HepG2 (cell line): Measurements from ENCODE around the gene NAA25. TPM values are rescaled to one million over a fixed set of nuclear protein-coding genes. Genes with fewer than 3 reads are reported as not detected.

Source experiments
- ARNT2 ChIP-seq: sonication (generic); formaldehyde crosslinking; IDR thresholded peaks from 2 replicates; pipeline ENCODE4 v1.8.0; 2022; ENCODE audit warnings: mild to moderate bottlenecking, low read depth, missing genetic modification reagents, moderate library complexity
- ATF3 ChIP-seq: sonication (generic); formaldehyde crosslinking; IDR thresholded peaks from 2 replicates; pipeline ENCODE4 v1.4.0; 2020; ENCODE audit warnings: missing genetic modification reagents
- KDM5A ChIP-seq: fragments of 200-600 bp; sonication (generic); IDR thresholded peaks from 2 replicates; pipeline ENCODE4 v1.7.0; 2018; ENCODE audit warnings: antibody characterized with exemption, mild to moderate bottlenecking, low read length, borderline replicate concordance
- SIN3A ChIP-seq: IDR thresholded peaks from 2 replicates; pipeline ENCODE4 v1.6.1; 2011; ENCODE audit warnings: low read depth, mild to moderate bottlenecking, control low read depth, low read length, borderline replicate concordance
- SOX6 ChIP-seq, 2 experiments: fragments of 450-650 bp in 1 of 2; sonication (generic) in 1 of 2; formaldehyde crosslinking in 1 of 2; IDR thresholded peaks; 2 replicates each; pipeline versions ENCODE4 v1.4.0 to v1.6.1; 2017 to 2020; ENCODE audit warnings: antibody characterized with exemption in 1 of 2, mild to moderate bottlenecking in 1 of 2, missing genetic modification reagents in 1 of 2
- TFAP4 ChIP-seq: sonication (generic); IDR thresholded peaks from 2 replicates; pipeline ENCODE4 v1.6.1; 2016; ENCODE audit warnings: low read depth, borderline replicate concordance
- THAP11 ChIP-seq: IDR thresholded peaks from 2 replicates; pipeline ENCODE4 v1.6.1; 2016; ENCODE audit warnings: missing biosample characterization, missing genetic modification reagents
- ZBTB38 ChIP-seq: sonication (generic); formaldehyde crosslinking; IDR thresholded peaks from 2 replicates; pipeline ENCODE4 v1.5.1; 2020; ENCODE audit warnings: mild to moderate bottlenecking, missing genetic modification reagents
- ZIK1 ChIP-seq: sonication (generic); formaldehyde crosslinking; IDR thresholded peaks from 2 replicates; pipeline ENCODE4 v1.5.0; 2020; ENCODE audit warnings: mild to moderate bottlenecking, low read depth, missing genetic modification reagents, borderline replicate concordance
- ZNF367 ChIP-seq: sonication (generic); formaldehyde crosslinking; IDR thresholded peaks from 2 replicates; pipeline ENCODE4 v1.4.0; 2020; ENCODE audit warnings: missing genetic modification reagents, borderline replicate concordance
- ZNF431 ChIP-seq: sonication (generic); formaldehyde crosslinking; IDR thresholded peaks from 2 replicates; pipeline ENCODE4 v1.9.0; 2022; ENCODE audit warnings: missing genetic modification reagents, low read depth, mild to moderate bottlenecking, borderline replicate concordance
- ZNF549 ChIP-seq: sonication (generic); formaldehyde crosslinking; IDR thresholded peaks from 2 replicates; pipeline ENCODE4 v1.5.0; 2020; ENCODE audit warnings: missing genetic modification reagents
- ZNF709 ChIP-seq: sonication (generic); formaldehyde crosslinking; IDR thresholded peaks from 2 replicates; pipeline ENCODE4 v1.5.0; 2020; ENCODE audit warnings: mild to moderate bottlenecking, missing genetic modification reagents
- ZNF883 ChIP-seq: sonication (generic); formaldehyde crosslinking; IDR thresholded peaks from 2 replicates; pipeline ENCODE4 v1.5.1; 2020; ENCODE audit warnings: mild to moderate bottlenecking, missing genetic modification reagents; ENCODE audit errors: not compliant biosample characterization
- polyA plus RNA-seq, 8 experiments: library from polyadenylated mRNA; depleted of rRNA in 3 of 8; stranded (reverse) in 7 of 8; unstranded in 1 of 8; fragments of >200 nt; fragmentation: Illumina TruSeq in 4 of 8; extraction: Trizol in 4 of 8; gene quantifications; 2 replicates each; pipeline versions ENCODE4 v1.2.1 to v1.2.3, GENCODE V29; 2011 to 2016; ENCODE audit warnings: low read depth in 4 of 8, missing spikeins in 1 of 8, mixed read lengths in 1 of 8; ENCODE audit not compliant: insufficient read depth in 1 of 8
- total RNA-seq, 5 experiments: library from RNA; depleted of rRNA; stranded (reverse); fragments of >200 nt; fragmentation: Illumina TruSeq; extraction: Trizol; gene quantifications; 2 replicates each; pipeline ENCODE4 v1.2.3, GENCODE V29; 2016; ENCODE audit warnings: low read depth in 1 of 5
- TF ChIP-seq, protein P1 (sequence below), 2 experiments: IDR thresholded peaks; 2 replicates each; pipeline ENCODE4 v1.6.1; 2011 to 2012; ENCODE audit warnings: low read length in 2 of 2, borderline replicate concordance in 1 of 2, low read depth in 1 of 2, mild to moderate bottlenecking in 1 of 2, moderate library complexity in 1 of 2
- TF ChIP-seq, protein P2 (sequence below), 2 experiments: sonication (generic) in 1 of 2; formaldehyde crosslinking in 1 of 2; IDR thresholded peaks; 2 replicates each; pipeline versions ENCODE4 v1.4.0 to v1.6.1; 2018 to 2020; ENCODE audit warnings: missing genetic modification reagents in 2 of 2, borderline replicate concordance in 1 of 2, low read depth in 1 of 2, mild to moderate bottlenecking in 1 of 2, missing biosample characterization in 1 of 2
- TF ChIP-seq, protein P3 (sequence below): sonication (generic); formaldehyde crosslinking; conservative IDR thresholded peaks from 2 replicates; pipeline ENCODE4 v1.5.0; 2020; ENCODE audit warnings: missing genetic modification reagents

Gene NAA25
- total and polyA plus RNA-seq, 2 of the 13 experiments (the other 11 are each of a cell fraction or from before 2014, with no cell fraction given): 11.4 to 32.0 TPM

DNA sequence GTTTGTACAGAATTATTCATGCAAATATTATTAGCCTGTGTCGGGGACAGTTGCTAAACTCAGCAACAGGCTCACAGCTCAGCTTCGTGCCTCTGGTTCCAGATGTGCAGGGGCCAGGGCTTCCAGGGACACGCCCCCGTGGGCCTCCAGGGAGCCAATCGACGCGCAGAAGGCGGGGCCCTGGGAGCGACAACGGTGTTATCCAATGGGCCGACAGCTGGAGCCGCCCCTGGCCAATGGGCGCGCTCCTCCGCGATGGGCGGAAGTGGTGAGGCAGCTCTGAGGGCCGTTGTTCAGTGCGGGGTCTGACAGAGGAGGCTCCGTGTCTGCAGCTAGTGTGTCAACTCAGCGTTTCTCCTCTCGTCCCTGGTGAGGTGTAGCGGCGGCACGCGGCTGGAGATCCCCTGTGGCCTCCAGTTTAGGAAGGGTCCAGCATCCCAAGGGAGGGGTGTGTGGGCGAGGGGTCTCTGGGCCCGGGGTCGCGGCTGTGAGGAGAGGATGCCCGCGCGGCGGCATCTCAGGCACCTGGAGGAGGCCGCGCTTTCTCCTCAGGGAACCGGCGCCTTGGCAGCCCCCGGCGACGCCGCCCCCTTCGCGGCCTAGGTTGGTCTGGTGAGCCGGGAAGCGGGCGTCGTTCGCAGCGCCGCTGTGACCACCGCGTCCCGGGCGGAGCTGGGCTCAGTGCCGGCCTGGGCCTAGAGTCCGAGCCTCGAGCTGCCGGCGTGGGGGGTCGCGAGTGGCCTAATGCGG, 16.8 kb upstream of the NAA25 start, which contains the start of gene TRAFD1 (continued):
- TF ChIP-seq THAP11 (CRISPR knock-in tag) (peak; percentile 72), SIN3A (peak; percentile 92; the same call in 1 of the 2 replicates), ZNF883 (CRISPR knock-in tag) (peak; percentile 74), ATF3 (CRISPR knock-in tag) (no peak), ZBTB38 (peak; percentile 77), ZNF367 (peak; percentile 89), ZNF431 (CRISPR knock-in tag) (no peak), KDM5A (no peak; the same call in 1 of the 2 replicates), ZNF549 (CRISPR knock-in tag) (no peak), TFAP4 (peak; percentile 62; the same call in 1 of the 2 replicates), ZNF709 (CRISPR knock-in tag) (peak; percentile 70; the same call in 1 of the 2 replicates), SOX6 (IDR thresholded peaks at IDR 0.05) (no peak), SOX6 (CRISPR knock-in tag; IDR thresholded peaks at IDR 0.05) (peak; percentile 47), ARNT2 (peak; percentile 58; the same call in 1 of the 2 replicates), ZIK1 (peak; percentile 82; the same call in 1 of the 2 replicates)
- TF ChIP-seq, protein P1, sequence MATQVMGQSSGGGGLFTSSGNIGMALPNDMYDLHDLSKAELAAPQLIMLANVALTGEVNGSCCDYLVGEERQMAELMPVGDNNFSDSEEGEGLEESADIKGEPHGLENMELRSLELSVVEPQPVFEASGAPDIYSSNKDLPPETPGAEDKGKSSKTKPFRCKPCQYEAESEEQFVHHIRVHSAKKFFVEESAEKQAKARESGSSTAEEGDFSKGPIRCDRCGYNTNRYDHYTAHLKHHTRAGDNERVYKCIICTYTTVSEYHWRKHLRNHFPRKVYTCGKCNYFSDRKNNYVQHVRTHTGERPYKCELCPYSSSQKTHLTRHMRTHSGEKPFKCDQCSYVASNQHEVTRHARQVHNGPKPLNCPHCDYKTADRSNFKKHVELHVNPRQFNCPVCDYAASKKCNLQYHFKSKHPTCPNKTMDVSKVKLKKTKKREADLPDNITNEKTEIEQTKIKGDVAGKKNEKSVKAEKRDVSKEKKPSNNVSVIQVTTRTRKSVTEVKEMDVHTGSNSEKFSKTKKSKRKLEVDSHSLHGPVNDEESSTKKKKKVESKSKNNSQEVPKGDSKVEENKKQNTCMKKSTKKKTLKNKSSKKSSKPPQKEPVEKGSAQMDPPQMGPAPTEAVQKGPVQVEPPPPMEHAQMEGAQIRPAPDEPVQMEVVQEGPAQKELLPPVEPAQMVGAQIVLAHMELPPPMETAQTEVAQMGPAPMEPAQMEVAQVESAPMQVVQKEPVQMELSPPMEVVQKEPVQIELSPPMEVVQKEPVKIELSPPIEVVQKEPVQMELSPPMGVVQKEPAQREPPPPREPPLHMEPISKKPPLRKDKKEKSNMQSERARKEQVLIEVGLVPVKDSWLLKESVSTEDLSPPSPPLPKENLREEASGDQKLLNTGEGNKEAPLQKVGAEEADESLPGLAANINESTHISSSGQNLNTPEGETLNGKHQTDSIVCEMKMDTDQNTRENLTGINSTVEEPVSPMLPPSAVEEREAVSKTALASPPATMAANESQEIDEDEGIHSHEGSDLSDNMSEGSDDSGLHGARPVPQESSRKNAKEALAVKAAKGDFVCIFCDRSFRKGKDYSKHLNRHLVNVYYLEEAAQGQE (IDR thresholded peaks at IDR 0.05; ENCODE audit: borderline replicate concordance in 1 of 2, low read depth in 1 of 2, low read length in 2 of 2): no peak
- TF ChIP-seq, protein P2, sequence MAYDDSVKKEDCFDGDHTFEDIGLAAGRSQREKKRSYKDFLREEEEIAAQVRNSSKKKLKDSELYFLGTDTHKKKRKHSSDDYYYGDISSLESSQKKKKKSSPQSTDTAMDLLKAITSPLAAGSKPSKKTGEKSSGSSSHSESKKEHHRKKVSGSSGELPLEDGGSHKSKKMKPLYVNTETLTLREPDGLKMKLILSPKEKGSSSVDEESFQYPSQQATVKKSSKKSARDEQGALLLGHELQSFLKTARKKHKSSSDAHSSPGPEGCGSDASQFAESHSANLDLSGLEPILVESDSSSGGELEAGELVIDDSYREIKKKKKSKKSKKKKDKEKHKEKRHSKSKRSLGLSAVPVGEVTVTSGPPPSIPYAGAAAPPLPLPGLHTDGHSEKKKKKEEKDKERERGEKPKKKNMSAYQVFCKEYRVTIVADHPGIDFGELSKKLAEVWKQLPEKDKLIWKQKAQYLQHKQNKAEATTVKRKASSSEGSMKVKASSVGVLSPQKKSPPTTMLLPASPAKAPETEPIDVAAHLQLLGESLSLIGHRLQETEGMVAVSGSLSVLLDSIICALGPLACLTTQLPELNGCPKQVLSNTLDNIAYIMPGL (CRISPR knock-in tag; IDR thresholded peaks at IDR 0.05; ENCODE audit: borderline replicate concordance in 1 of 2, low read depth in 1 of 2): peak in 1 of 2 experiments; percentile 74; a peak in 3 of 4 replicates
- TF ChIP-seq, protein P3, sequence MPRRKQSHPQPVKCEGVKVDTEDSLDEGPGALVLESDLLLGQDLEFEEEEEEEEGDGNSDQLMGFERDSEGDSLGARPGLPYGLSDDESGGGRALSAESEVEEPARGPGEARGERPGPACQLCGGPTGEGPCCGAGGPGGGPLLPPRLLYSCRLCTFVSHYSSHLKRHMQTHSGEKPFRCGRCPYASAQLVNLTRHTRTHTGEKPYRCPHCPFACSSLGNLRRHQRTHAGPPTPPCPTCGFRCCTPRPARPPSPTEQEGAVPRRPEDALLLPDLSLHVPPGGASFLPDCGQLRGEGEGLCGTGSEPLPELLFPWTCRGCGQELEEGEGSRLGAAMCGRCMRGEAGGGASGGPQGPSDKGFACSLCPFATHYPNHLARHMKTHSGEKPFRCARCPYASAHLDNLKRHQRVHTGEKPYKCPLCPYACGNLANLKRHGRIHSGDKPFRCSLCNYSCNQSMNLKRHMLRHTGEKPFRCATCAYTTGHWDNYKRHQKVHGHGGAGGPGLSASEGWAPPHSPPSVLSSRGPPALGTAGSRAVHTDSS (CRISPR knock-in tag): no peak
